Left colon (tissue), 2 donors: ENCODE results near the gene ATP10A. TPM values are rescaled to one million over a fixed set of nuclear protein-coding genes. Genes with fewer than 3 reads are reported as not detected.

Source experiments
- ATAC-seq: fragments of 200-7000 bp; cut with Tn5 transposase; one replicate; pipeline ENCODE4 v1.9.1; 2020; ENCODE audit warnings: mild to moderate bottlenecking, moderate library complexity
- DNase-seq, 2 donors: peaks; one replicate each; pipeline ENCODE4 v3.0.0-alpha.2; 2020
- intact Hi-C, 2 donors: fragments of 100-400 bp; cut with DNase I in 1 of 2; cut with micrococcal nuclease in 1 of 2; formaldehyde crosslinking; loops; one replicate each; pipeline versions ENCODE4 v1.11.2 to v1.14.0; 2022; cut with DNase I, micrococcal nuclease
- total RNA-seq, 2 donors: library from RNA; stranded (reverse); fragmentation: NEBNext Ultra II Directional; extraction: Animal tissue kit (Norgen Biotek cat#: 25700); gene quantifications; one replicate each; pipeline ENCODE4 v1.2.1, GENCODE V29; 2021
- donor health status: DM: no; HTN: no; CAD: no.
- donor health status: DM: yes; HTN: yes; CAD: no.

ATP10A gene
- total RNA-seq, 2 donors from 2014 or later = 1.4 to 1.5 TPM

- intact Hi-C loops = no loop called here
- DNase-seq = no peak
- no peak for ATAC-seq
Measured at GRCh38 chr15:25683911-25684310, 179.2 kb downstream of the ATP10A start.

DNA sequence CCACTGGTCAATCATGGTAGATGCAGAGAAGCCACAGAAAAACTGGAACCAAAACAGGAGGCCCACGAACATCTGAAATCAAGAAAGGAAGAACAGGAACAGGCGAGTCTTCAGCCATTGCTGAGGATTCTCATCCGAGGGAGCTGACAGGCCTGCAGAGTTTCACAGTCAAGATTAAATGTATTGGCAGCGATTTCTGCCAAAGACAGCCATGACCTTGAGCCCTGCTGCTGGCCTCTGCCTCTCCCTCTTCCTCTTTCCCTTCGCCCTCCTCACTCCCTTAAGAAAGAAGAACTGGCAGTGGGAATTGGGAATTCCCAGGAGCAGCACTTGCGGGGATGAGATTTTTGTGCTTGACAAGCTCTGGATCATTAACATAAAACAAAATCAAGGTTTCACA, 179.7 kb downstream of the ATP10A start:
- ATAC-seq = no peak
- intact Hi-C loops = no loop called here
- DNase-seq = no peak

GRCh38 chr15:25682340-25682739, 180.8 kb downstream of the ATP10A start:
- no peak for ATAC-seq
- intact Hi-C loops = no loop called here
- no peak for DNase-seq

- DNase-seq = no peak
- intact Hi-C loops = no loop called here
- ATAC-seq = no peak
Measured at GRCh38 chr15:25680686-25681025, 182.5 kb downstream of the ATP10A start.

DNA sequence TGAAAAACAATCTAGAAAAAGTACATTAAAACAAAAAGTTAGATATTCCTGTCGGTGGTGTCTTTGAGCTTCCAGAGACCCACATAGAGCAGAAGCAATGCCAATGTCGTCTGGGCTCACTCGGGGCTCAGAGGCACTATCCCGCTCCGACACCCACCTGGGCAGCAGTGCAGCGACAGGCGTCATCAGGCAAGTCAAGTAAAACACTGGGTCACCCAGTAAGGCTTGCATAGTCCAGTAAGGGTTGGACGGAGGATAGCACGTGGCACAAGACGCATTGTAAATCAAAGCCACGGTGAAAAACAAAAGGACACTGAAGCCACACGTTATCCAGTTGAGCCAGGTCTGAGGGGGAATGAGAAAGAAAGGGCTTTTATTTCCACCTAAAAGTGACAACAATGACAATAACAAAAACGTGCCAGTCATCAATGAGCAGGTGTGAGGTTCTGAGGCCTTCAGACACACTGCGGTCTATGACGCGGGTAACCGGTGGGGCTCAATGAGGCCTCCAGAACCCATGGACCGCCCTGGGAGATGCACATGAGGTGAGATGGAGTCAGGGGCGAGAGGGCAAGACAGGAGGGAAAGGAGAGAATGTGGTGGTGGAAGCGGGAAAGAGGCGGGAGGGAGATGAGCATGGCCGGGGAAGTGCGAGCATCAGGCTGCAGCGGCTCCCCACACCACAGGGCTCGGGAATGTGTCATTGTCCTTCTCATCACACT, 183.0 kb downstream of the ATP10A start:
- intact Hi-C loops = no loop called here
- no peak for DNase-seq
- no peak for ATAC-seq

GRCh38 chr15:25679492-25679891, 183.6 kb downstream of the ATP10A start:
- no peak for ATAC-seq
- no peak for DNase-seq
- intact Hi-C loops = no loop called here

- DNase-seq (no peak), ATAC-seq (no peak)
- intact Hi-C loops = no loop called here
Measured at GRCh38 chr15:25678500-25678855, 184.6 kb downstream of the ATP10A start.

- DNase-seq (no peak), ATAC-seq (no peak)
- intact Hi-C loops = no loop called here
Measured at GRCh38 chr15:25677719-25678499, 185.2 kb downstream of the ATP10A start.

DNA sequence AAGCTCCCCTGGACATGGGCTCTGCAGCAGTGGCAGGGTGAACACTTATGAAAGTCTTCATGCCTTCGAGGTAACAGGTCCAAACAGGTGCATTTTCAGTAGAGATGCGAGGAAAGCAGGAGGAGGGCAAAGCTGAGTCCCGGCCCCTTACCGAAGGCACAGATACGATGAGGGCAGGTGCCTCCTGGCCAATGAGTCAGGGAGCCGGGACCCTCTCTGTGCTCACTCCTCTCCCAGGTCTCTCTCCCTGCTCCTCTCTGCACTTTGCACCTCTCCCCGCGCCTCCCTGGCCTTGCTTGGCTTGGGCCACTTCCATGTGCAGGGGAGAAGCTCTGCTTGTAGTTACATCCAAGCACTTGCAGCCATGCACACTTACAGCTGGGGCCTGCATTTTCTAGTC, 187.1 kb downstream of the ATP10A start:
- intact Hi-C loops = no loop called here

GRCh38 chr15:25675396-25675795, 187.7 kb downstream of the ATP10A start:
- no peak for DNase-seq
- ATAC-seq = no peak
- intact Hi-C loops = no loop called here

More for the DNA sequence above, 187.1 kb downstream of the ATP10A start:
- no peak for ATAC-seq
- no peak for DNase-seq

DNA sequence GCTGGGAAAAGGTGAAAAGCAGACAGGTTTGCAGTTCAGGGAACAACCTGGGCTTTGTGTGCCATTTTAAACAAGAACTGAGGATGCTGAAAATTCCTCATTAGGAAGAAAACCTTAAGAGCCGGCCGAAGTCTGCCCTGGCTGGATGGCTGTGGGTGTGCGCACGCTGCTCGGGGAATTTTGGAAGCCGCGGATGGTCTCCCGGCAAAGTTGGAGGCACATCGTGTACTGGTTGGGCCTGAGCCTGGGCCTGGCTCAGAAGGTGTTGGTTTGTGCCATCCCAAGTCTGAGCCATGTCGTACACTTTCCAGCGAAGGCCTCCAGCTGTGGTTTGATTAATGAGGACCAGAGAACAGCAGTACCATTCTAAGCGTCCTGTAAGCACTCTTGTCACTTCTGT, 188.2 kb downstream of the ATP10A start:
- ATAC-seq = no peak
- peak in 1 of 2 donors; percentile 41 for DNase-seq
- intact Hi-C loops = no loop called here

DNA sequence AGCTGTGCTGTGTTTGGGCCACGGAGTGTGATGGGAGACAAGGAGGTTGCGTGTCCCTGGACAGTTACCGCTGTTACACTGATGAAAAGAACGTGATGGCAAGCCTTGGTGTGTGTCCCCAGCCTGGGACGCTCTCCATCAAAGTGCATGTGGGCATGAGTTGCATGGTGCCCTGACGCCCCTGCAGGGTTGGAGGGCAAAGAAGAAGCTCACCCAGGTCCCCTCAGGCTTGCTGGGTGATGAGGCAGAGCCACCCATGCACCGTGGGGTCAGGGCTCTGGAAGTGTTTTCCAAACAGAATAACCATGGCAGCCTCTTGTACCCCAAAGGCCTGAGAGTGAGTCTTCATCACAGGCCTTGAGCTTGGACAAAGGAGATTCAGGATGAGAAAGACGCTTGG, 189.2 kb downstream of the ATP10A start:
- no peak for ATAC-seq
- intact Hi-C loops = no loop called here
- DNase-seq = no peak

DNA sequence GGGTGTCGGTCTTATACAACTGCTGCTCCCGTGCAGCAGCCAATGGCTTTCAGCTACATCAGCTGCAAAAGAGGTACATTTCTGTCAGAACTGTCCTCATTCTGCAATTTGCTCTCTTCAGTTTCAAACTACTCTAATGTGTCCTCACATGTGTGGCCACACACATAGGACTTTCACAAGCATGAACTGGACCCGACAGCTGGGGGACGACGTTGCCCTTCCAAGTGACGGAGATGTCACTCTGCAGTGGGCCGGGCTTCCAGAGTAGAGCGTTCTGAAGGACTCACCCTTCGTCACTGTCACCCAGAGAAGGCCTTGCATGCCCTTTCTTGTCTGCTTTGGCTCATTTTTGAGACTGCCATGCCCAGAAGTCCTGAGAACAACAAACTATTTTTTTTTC, 189.8 kb downstream of the ATP10A start:
- intact Hi-C loops = no loop called here
- no peak for ATAC-seq
- DNase-seq = no peak

DNA sequence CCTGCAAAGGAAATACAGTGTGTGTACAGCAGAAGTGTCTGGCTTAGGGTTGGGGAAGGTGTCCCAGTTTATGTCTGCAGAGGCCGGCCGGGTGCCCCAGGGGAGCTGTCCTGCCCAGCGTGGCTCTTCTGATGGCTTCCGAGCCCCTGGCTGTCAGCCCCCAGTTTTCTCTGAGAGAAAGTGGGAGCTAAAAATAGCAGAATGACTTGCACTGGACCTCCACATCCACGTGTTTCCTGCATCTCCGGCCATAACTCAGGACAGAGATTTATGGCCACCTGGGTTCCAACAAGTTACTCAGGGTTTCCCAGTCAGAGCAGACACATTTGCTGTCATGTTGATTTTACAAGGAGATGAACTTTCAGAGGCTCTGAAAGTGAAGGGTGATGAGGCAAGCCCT, 192.0 kb downstream of the ATP10A start:
- no peak for DNase-seq
- no peak for ATAC-seq
- intact Hi-C loops = no loop called here

DNA sequence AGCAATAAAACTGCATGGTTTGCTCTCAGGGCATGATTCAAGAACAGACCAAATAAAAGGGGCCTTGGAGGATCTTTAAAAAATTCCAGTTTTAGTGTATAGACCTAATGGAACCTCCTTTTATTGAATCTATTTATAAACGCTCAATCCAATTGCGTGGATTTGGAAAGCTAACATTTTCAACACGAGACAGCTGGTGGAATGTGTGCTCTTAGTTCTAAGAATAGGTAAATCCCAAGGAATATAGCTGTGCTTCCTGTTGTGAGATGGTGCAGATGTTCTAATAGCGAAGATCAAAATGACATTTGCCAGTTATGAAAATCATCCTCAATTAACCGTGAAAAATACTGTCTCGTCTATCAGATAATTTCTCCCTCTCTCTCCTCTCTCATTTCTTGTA, 192.5 kb downstream of the ATP10A start:
- ATAC-seq (no peak), DNase-seq (no peak)
- intact Hi-C loops = no loop called here

DNA sequence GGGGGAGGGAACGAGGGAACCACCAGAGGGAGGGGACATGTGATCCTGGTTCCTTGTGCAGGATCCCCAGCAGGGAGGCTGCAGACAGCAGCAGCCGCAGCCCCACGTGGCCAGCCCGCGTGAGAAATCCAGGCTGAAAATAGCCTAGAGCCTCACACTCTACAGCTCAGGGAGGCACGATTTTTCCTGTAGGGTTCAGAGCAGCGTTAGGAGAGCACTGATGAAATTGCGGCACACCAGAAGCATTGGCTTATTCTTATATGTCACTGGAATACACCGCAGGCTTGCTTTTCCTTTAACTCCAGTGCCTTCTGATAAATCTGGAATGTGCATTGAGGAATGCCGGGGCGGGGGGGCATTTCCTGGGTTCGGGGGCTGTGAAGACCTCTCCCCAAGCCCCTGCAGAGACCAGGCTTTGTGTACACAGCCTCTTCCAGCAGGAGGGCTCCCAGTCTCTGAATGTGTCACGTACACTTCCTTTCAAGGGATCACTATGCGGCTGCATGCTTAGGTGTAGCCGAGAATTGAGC, 193.0 kb downstream of the ATP10A start:
- intact Hi-C loops = no loop called here
- DNase-seq = peak; percentile 40 to 60
- ATAC-seq = peak; percentile 27

DNA sequence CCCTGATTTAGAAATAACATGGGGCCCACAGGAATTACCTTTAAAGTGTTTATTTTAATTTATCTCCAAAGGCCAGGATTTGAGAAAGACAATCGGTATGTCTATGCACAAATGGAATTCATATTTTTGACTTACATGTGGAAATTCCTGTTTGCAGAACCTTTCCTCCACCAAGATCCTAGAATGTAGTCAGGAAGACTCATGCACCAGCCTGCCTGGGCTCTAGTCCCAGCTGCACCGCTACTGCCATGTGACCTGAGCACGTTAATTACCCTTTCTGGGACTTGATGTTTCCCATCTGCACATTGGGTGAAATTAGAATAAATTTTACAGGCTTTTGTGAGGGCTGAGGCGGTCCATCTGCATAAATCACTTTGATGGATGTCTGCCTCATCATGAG, 194.2 kb downstream of the ATP10A start:
- no peak for DNase-seq
- intact Hi-C loops = no loop called here
- ATAC-seq = no peak

DNA sequence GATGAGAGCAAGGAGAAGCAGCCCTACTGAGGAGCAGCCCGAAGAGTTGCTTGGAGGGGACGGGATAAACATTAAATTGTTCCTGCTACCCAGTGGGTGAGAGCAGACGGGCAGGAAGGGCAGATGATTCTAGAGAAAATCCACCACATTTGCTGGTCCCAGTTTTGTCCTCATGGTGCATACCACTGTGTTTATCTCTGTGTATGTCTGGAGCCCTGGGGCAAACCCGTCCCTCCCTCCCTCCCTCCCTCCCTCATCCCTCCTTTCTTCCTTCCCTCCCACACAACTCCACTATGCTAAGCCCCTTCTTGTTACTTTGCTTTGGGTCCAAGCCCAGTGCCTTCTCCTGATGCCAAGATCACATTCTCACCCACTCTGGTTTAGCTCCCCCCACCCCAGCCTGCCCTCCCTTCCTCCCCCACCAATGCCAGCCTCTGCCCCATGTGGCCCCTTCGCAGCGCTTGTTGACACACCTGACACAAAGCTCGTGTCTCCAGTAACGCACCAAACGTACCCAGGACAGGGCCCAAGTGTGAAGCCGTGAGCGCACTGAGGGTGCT, 194.8 kb downstream of the ATP10A start:
- no peak for DNase-seq
- intact Hi-C loops = no loop called here
- ATAC-seq = no peak

- no peak for ATAC-seq
- DNase-seq = no peak
- intact Hi-C loops = no loop called here
Measured at GRCh38 chr15:25667829-25668228, 195.3 kb downstream of the ATP10A start.

- DNase-seq (no peak), ATAC-seq (no peak)
- intact Hi-C loops = no loop called here
Measured at GRCh38 chr15:25665913-25666312, 197.2 kb downstream of the ATP10A start.
